ENCODE results near the gene DUOX2. TPM values are rescaled to one million over a fixed set of nuclear protein-coding genes. Genes with fewer than 3 reads are reported as not detected.

Gene DUOX2
- polyA plus RNA-seq, 1 experiment, result not detected

DNA sequence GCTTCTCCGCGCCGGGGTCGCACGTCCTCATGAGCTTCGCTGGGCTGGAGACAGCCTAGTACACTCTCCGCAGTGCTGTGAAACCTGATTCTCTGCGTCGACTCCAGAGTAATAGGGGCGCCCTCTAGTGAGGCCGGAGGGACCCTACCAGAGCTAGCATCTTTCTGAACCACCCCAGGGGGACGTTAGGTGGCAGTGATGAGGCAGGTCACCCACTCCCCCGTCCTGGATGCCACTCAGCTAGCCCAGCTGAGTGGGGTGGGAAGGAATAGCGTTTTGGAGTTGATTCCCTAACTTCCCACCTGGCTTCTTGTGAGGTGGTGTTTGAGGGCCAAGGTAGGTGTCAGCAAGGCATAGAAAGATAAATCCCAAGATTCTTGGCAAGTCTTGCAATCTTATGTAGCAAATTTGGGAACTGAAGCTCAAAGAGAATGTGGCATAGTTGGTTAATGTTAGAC lies 4.2 kb upstream of the DUOX2 start:
- peaks cover 38% of the 10 kb centered on the region for H3K27me3 ChIP-seq (ENCODE audit: control insufficient read depth, insufficient read depth, low read length)
- POLR2A ChIA-PET, result interaction anchor here (0.6 kb wide), 1 partner anchor 389 kb away, joined by 4 read pairs; no protein-coding TSS in a partner anchor
- peak; percentile 26 for DNase-seq (ENCODE audit: low read depth)
- H3K4me3 ChIP-seq (ENCODE audit: low read depth, low read length), result no peak overlapping the region
- TF ChIP-seq, protein P1, sequence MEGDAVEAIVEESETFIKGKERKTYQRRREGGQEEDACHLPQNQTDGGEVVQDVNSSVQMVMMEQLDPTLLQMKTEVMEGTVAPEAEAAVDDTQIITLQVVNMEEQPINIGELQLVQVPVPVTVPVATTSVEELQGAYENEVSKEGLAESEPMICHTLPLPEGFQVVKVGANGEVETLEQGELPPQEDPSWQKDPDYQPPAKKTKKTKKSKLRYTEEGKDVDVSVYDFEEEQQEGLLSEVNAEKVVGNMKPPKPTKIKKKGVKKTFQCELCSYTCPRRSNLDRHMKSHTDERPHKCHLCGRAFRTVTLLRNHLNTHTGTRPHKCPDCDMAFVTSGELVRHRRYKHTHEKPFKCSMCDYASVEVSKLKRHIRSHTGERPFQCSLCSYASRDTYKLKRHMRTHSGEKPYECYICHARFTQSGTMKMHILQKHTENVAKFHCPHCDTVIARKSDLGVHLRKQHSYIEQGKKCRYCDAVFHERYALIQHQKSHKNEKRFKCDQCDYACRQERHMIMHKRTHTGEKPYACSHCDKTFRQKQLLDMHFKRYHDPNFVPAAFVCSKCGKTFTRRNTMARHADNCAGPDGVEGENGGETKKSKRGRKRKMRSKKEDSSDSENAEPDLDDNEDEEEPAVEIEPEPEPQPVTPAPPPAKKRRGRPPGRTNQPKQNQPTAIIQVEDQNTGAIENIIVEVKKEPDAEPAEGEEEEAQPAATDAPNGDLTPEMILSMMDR (IDR thresholded peaks at IDR 0.05; ENCODE audit: insufficient read depth, low read depth, low read length), result peak; percentile 100
- no peaks in the 10 kb centered on the region for H3K36me3 ChIP-seq (ENCODE audit: control insufficient read depth, insufficient read depth, low read length)
- CTCF ChIA-PET, result interaction anchor here (0.6 to 3.4 kb wide), 38 partner anchors 8 to 265 kb away, joined by 3 to 33 read pairs (median 4); partner anchors contain the start of genes DUOX1, DUOXA1 and SORD

DNA sequence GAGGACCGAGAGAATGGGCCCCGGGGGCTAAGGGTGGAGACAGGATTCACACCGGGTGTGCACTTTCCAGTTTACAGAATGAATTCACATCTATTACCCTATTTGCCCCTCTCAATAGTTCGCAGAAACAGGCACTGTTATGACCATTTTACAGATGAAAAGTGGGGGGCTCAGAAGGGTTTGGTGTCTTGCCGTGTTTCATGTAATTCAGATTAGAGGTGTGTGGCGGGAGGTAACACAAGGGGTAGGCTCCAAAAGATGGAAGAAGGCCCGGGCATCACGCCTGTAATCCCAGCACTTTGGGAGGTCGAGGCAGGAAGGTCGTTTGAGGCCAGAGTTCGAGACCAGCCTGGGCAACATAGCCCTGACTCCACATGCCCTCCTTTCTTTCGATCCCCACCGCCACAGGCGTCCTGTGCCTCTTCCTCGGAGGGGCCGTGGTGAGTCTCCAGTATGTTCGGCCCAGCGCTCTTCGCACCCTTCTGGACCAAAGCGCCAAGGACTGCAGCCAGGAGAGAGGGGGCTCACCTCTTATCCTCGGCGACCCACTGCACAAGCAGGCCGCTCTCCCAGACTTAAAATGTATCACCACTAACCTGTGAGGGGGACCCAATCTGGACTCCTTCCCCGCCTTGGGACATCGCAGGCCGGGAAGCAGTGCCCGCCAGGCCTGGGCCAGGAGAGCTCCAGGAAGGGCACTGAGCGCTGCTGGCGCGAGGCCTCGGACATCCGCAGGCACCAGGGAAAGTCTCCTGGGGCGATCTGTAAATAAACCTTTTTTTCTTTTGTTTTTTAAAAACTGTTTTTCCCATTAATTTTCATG lies 3.5 kb upstream of the DUOX2 start:
- TF ChIP-seq, protein P1 (IDR thresholded peaks at IDR 0.05; ENCODE audit: insufficient read depth, low read depth, low read length), result no peak
- Histone ChIP-seq H3K4me3 (ENCODE audit: low read depth, low read length) (no peak overlapping the region), H3K27me3 (ENCODE audit: control insufficient read depth, insufficient read depth, low read length) (peaks cover 44% of the 10 kb centered on the region), H3K36me3 (ENCODE audit: control insufficient read depth, insufficient read depth, low read length) (no peaks in the 10 kb centered on the region)
- DNase-seq (ENCODE audit: low read depth), result no peak
- ChIA-PET POLR2A (interaction anchor here (0.6 kb wide), 1 partner anchor 389 kb away, joined by 4 read pairs; no protein-coding TSS in a partner anchor), CTCF (interaction anchor here (0.6 to 3.4 kb wide), 36 partner anchors 8 to 265 kb away, joined by 3 to 33 read pairs (median 5); partner anchors contain the start of genes DUOX1 and DUOXA1)

DNA sequence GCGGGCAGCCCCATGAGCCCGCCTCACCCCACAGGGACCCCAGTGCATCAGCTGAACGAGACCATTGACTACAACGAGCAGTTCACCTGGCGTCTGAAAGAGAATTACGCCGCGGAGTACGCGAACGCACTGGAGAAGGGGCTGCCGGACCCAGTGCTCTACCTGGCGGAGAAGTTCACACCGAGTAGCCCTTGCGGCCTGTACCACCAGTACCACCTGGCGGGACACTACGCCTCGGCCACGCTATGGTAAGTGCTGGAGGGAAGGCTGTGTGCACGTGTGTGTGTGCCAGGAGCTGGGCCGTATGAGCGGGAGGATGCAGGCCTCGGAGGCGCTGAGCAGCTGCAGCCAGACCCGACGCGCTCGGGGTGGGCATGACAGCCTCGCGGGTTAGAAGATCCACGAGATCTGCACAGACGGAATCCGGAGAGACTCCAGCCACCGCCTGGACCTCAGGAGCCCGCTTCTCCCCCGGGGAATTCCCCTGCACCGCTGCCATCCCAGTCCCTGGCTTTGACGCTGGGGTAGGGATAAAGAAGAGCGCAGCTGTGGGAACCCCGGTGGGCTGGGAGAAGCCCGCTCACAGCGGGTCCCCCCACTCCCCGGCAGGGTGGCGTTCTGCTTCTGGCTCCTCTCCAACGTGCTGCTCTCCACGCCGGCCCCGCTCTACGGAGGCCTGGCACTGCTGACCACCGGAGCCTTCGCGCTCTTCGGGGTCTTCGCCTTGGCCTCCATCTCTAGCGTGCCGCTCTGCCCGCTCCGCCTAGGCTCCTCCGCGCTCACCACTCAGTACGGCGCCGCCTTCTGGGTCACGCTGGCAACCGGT lies 2.7 kb upstream of the DUOX2 start:
- no peak for DNase-seq (ENCODE audit: low read depth)
- H3K27me3 ChIP-seq (ENCODE audit: control insufficient read depth, insufficient read depth, low read length), result peaks cover 52% of the 10 kb centered on the region
- no peak overlapping the region for H3K4me3 ChIP-seq (ENCODE audit: low read depth, low read length)
- ChIA-PET CTCF (interaction anchor here (2.6 to 3.4 kb wide), 2 partner anchors 10 to 21 kb away, joined by 29 to 33 read pairs; no protein-coding TSS in a partner anchor), POLR2A (no interaction called here)
- H3K36me3 ChIP-seq (ENCODE audit: control insufficient read depth, insufficient read depth, low read length), result no peaks in the 10 kb centered on the region
- TF ChIP-seq, protein P1 (IDR thresholded peaks at IDR 0.05; ENCODE audit: insufficient read depth, low read depth, low read length), result no peak

DNA sequence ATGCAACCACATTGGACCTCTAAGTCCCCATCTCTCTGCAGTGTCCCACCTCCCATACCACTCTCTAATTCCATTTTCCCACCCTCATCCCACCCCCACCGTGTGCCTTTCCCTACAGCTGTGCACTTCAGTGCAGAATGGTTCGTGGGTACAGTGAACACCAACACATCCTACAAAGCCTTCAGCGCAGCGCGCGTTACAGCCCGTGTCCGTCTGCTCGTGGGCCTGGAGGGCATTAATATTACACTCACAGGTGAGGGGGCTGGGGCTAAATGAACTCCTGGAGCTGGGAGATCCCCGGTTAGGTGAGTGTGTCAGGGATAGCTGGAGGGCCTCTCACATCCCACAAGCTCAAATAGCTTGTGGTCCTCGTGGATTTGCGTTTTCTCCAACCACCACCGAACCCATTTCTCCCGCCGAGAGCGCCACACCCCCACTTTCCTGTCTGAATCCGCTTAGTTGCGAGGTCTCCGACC lies 2.1 kb upstream of the DUOX2 start:
- no peaks in the 10 kb centered on the region for H3K36me3 ChIP-seq (ENCODE audit: control insufficient read depth, insufficient read depth, low read length)
- no peak for DNase-seq (ENCODE audit: low read depth)
- TF ChIP-seq, protein P1 (IDR thresholded peaks at IDR 0.05; ENCODE audit: insufficient read depth, low read depth, low read length), result no peak
- ChIA-PET CTCF (interaction anchor here (3.4 kb wide), 1 partner anchor 11 kb away, joined by 29 read pairs; no protein-coding TSS in a partner anchor), POLR2A (no interaction called here)
- peaks cover 52% of the 10 kb centered on the region for H3K27me3 ChIP-seq (ENCODE audit: control insufficient read depth, insufficient read depth, low read length)
- H3K4me3 ChIP-seq (ENCODE audit: low read depth, low read length), result no peak overlapping the region

Measured in BJ (cell line).